IPS-NIHi7 (cell line): ENCODE results near the gene FBN1.
A peak's percentile ranks its signal among the peaks of the same experiment; 100 is the strongest.

Source experiments
- DNase-seq: peaks from one replicate; pipeline ENCODE4 v3.0.0; 2012; ENCODE audit warnings: mixed read lengths; ENCODE audit errors: extremely low spot score

The FBN1 gene

GRCh38 chr15:48580736-48581135 is 64.8 kb downstream of the FBN1 start:
- DNase-seq = no peak

- no peak for DNase-seq
Measured at GRCh38 chr15:48579945-48580671, 65.4 kb downstream of the FBN1 start.

GRCh38 chr15:48578965-48579364 is 66.5 kb downstream of the FBN1 start:
- DNase-seq = no peak

GRCh38 chr15:48577469-48577868 is 68.0 kb downstream of the FBN1 start:
- no peak for DNase-seq

GRCh38 chr15:48574187-48574586 is 71.3 kb downstream of the FBN1 start:
- DNase-seq = no peak

GRCh38 chr15:48573780-48574179 is 71.7 kb downstream of the FBN1 start:
- DNase-seq = no peak

- DNase-seq = no peak
Measured at GRCh38 chr15:48572823-48573222, 72.7 kb downstream of the FBN1 start.

GRCh38 chr15:48571510-48571909 is 74.0 kb downstream of the FBN1 start:
- no peak for DNase-seq

GRCh38 chr15:48570822-48571221 is 74.7 kb downstream of the FBN1 start:
- DNase-seq = no peak

- no peak for DNase-seq
Measured at GRCh38 chr15:48569591-48570302, 75.8 kb downstream of the FBN1 start.

GRCh38 chr15:48566668-48567067 is 78.8 kb downstream of the FBN1 start:
- no peak for DNase-seq

GRCh38 chr15:48565560-48566482 is 79.7 kb downstream of the FBN1 start:
- no peak for DNase-seq

GRCh38 chr15:48564690-48565089 is 80.8 kb downstream of the FBN1 start:
- DNase-seq = no peak

GRCh38 chr15:48563934-48564333 is 81.6 kb downstream of the FBN1 start:
- no peak for DNase-seq

GRCh38 chr15:48560321-48561051 is 85.0 kb downstream of the FBN1 start:
- no peak for DNase-seq

- DNase-seq = peak; percentile 41
Measured at GRCh38 chr15:48559285-48559684, 86.2 kb downstream of the FBN1 start.

GRCh38 chr15:48558226-48558625 is 87.3 kb downstream of the FBN1 start:
- no peak for DNase-seq

- no peak for DNase-seq
Measured at GRCh38 chr15:48557335-48557734, 88.2 kb downstream of the FBN1 start.

GRCh38 chr15:48556159-48556897 is 89.2 kb downstream of the FBN1 start:
- DNase-seq = no peak

GRCh38 chr15:48555241-48555881 is 90.1 kb downstream of the FBN1 start:
- DNase-seq = no peak
